Measurements from ENCODE around the gene DNAJC12.

DNAJC12 gene

DNA sequence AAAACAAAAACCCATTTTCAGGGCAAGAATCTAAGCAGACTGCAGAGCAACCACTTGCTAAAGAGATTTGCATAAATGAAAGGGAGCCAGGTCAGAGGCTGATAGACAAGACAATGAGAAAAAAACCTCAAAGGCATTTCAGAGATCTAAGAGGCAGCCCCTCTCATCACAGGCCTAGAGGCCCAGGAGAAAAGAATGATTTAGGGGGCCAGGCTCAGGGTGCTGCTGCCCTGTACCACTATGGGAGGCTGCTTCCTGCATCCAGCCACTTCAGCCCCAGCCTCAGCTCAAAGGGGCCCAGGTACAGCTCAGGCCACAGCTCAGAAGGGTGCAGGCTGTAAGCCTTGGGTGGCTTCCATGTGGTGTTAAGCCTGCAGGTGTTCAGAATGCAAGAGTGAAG, 3.7 kb upstream of the DNAJC12 start:
- TF ChIP-seq TEAD4 (IDR thresholded peaks at IDR 0.05) (no peak), NFIC (IDR thresholded peaks at IDR 0.05) (no peak), ZBTB7A (IDR thresholded peaks at IDR 0.05; ENCODE audit: low read depth) (no peak), FOXM1 (IDR thresholded peaks at IDR 0.05; ENCODE audit: borderline replicate concordance, low read depth) (no peak), REST (IDR thresholded peaks at IDR 0.05; ENCODE audit: low read depth) (no peak), CEBPB (IDR thresholded peaks at IDR 0.05) (no peak), TCF12 (IDR thresholded peaks at IDR 0.05; ENCODE audit: low read depth) (no peak), RAD21 (IDR thresholded peaks at IDR 0.05; ENCODE audit: low read depth) (no peak), CREB1 (IDR thresholded peaks at IDR 0.05; ENCODE audit: low read depth) (no peak), EP300 (IDR thresholded peaks at IDR 0.05; ENCODE audit: borderline replicate concordance) (no peak), EGR1 (IDR thresholded peaks at IDR 0.05) (no peak)
- TF ChIP-seq, protein P1, sequence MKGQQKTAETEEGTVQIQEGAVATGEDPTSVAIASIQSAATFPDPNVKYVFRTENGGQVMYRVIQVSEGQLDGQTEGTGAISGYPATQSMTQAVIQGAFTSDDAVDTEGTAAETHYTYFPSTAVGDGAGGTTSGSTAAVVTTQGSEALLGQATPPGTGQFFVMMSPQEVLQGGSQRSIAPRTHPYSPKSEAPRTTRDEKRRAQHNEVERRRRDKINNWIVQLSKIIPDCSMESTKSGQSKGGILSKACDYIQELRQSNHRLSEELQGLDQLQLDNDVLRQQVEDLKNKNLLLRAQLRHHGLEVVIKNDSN (IDR thresholded peaks at IDR 0.05) = no peak

GRCh38 chr10:67839951-67840350, 2.0 kb upstream of the DNAJC12 start:
- TF ChIP-seq REST (IDR thresholded peaks at IDR 0.05; ENCODE audit: low read depth) = no peak
- no peak for TF ChIP-seq TAF1 (IDR thresholded peaks at IDR 0.05; ENCODE audit: low read depth)
- TF ChIP-seq NFIC (IDR thresholded peaks at IDR 0.05) = no peak
- no peak for TF ChIP-seq ZBTB7A (IDR thresholded peaks at IDR 0.05; ENCODE audit: low read depth)
- no peak for TF ChIP-seq FOXM1 (IDR thresholded peaks at IDR 0.05; ENCODE audit: borderline replicate concordance, low read depth)
- TF ChIP-seq MAX (IDR thresholded peaks at IDR 0.05) = no peak

DNA sequence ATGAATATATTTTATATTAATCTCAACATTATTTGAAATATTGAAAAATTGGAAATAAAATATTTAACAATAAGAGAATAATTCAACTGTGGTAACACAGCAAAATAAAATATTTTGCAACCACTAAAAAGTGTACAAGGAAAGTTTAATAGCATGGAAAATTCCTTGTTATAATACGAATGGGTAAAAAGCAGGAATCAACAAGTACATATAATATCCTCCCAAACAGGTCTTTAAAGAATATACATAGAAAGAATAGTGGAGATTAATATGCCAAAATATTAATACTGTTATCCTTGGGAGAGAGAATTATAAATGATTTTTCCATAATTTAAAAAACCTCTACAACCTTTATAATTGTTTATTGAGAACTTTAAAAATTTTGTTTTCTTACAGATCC, 1.0 kb downstream of the DNAJC12 start:
- TF ChIP-seq FOXM1 (IDR thresholded peaks at IDR 0.05; ENCODE audit: borderline replicate concordance, low read depth) = no peak
- TF ChIP-seq TCF12 (IDR thresholded peaks at IDR 0.05; ENCODE audit: low read depth) = no peak
- no peak for TF ChIP-seq CEBPB (IDR thresholded peaks at IDR 0.05)
- no peak for TF ChIP-seq ZBTB7A (IDR thresholded peaks at IDR 0.05; ENCODE audit: low read depth)

DNA sequence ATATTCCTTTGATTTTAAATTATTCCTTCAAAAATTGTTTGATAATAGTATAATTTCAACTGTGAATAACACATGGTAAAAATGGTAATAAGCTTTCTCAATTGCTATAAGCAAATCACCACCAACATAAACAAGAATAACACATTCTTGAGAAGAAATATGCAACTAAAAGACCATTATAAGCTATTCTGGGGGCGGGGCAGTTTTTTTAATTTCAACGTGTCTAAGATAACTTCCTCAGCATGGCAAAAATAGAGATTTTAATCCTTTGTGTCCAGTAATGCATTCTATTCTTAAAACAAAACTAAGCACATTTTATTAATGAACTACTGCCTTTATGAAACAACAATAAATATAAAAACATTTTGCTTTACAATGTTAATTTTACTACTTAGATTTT, 1.5 kb downstream of the DNAJC12 start:
- TF ChIP-seq FOXM1 (IDR thresholded peaks at IDR 0.05; ENCODE audit: borderline replicate concordance, low read depth) = no peak
- TF ChIP-seq EGR1 (IDR thresholded peaks at IDR 0.05) = no peak
- no peak for TF ChIP-seq MAX (IDR thresholded peaks at IDR 0.05)
- TF ChIP-seq TEAD4 (IDR thresholded peaks at IDR 0.05) = no peak
- TF ChIP-seq TAF1 (IDR thresholded peaks at IDR 0.05; ENCODE audit: low read depth) = no peak

GRCh38 chr10:67834375-67834774, 3.6 kb downstream of the DNAJC12 start:
- no peak for TF ChIP-seq FOXM1 (IDR thresholded peaks at IDR 0.05; ENCODE audit: borderline replicate concordance, low read depth)

DNA sequence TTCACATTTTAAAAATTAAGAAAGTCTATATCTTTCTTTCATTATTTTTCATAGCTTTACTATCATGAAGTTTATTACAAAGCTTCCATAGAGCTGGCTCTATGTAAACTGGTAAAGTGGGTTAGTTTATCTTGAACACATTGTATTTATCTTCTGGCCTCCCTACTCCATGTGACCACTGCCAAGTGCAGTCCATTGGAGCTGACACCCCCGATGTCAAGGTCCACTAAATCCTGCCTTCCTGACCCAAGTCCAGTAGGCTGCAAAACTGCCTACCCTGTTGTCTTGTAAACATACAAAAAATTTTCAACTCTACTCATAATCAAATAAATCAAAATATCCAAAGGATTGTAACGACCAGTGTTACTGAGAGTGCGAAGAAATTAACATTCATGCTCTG, 10.2 kb downstream of the DNAJC12 start:
- TF ChIP-seq, protein P1 (IDR thresholded peaks at IDR 0.05) = no peak
- TF ChIP-seq REST (IDR thresholded peaks at IDR 0.05; ENCODE audit: low read depth) = no peak
- TF ChIP-seq YY1 (IDR thresholded peaks at IDR 0.05; ENCODE audit: low read depth) = no peak

All from Ishikawa (cell line).